ENCODE results near the gene LNPEP. TPM values are rescaled to one million over a fixed set of nuclear protein-coding genes. Genes with fewer than 3 reads are reported as not detected.
A peak's percentile ranks its signal among the peaks of the same experiment; 100 is the strongest.

Gene LNPEP
- total RNA-seq, 1 donor from 2014 or later: 57.4 TPM

GRCh38 chr5:96905864-96906263 lies 30.0 kb upstream of the LNPEP start:
- Histone ChIP-seq H3K4me3 (ENCODE audit: low read length in 3 of 3) (no peak overlapping the region), H3K27me3 (ENCODE audit: control insufficient read depth in 3 of 3, insufficient read depth in 3 of 3, low read length in 3 of 3) (no peaks in the 10 kb centered on the region), H3K27ac (ENCODE audit: low read depth, low read length) (no peak overlapping the region), H3K9me3 (ENCODE audit: control insufficient read depth in 3 of 3, low read length in 3 of 3) (no peaks in the 10 kb centered on the region), H3K4me1 (ENCODE audit: control insufficient read depth in 3 of 3, insufficient read depth in 3 of 3, low read length in 3 of 3) (peaks cover 9 to 14% (median 13%) of the 10 kb centered on the region in 3 donors), H3K9ac (ENCODE audit: low read depth in 1 of 3, low read length in 3 of 3) (no peak overlapping the region), H3K36me3 (ENCODE audit: control insufficient read depth in 3 of 3, insufficient read depth in 3 of 3, low read length in 3 of 3) (peaks cover 0 to 13% (median under 1%) of the 10 kb centered on the region in 3 donors)

- H3K9ac ChIP-seq (ENCODE audit: low read depth in 1 of 3, low read length in 3 of 3): peak overlapping the region; percentile 41 to 63 (median 46)
- H3K4me1 ChIP-seq (ENCODE audit: control insufficient read depth in 3 of 3, insufficient read depth in 3 of 3, low read length in 3 of 3): peaks cover 9 to 14% (median 13%) of the 10 kb centered on the region in 3 donors
- H3K27ac ChIP-seq (ENCODE audit: low read depth, low read length): peak overlapping the region; percentile 87
- no peaks in the 10 kb centered on the region for H3K27me3 ChIP-seq (ENCODE audit: control insufficient read depth in 3 of 3, insufficient read depth in 3 of 3, low read length in 3 of 3)
- peaks cover 0 to 8% (median 0%) of the 10 kb centered on the region in 3 donors for H3K36me3 ChIP-seq (ENCODE audit: control insufficient read depth in 3 of 3, insufficient read depth in 3 of 3, low read length in 3 of 3)
- H3K9me3 ChIP-seq (ENCODE audit: control insufficient read depth in 3 of 3, low read length in 3 of 3): no peaks in the 10 kb centered on the region
- H3K4me3 ChIP-seq (ENCODE audit: low read length in 3 of 3): no peak overlapping the region
Observed at GRCh38 chr5:96909003-96909402, 26.9 kb upstream of the LNPEP start.

GRCh38 chr5:96909435-96909834 lies 26.4 kb upstream of the LNPEP start:
- Histone ChIP-seq H3K9me3 (ENCODE audit: control insufficient read depth in 3 of 3, low read length in 3 of 3) (no peaks in the 10 kb centered on the region), H3K36me3 (ENCODE audit: control insufficient read depth in 3 of 3, insufficient read depth in 3 of 3, low read length in 3 of 3) (peaks cover 0 to 8% (median 0%) of the 10 kb centered on the region in 3 donors), H3K4me3 (ENCODE audit: low read length in 3 of 3) (no peak overlapping the region), H3K9ac (ENCODE audit: low read depth in 1 of 3, low read length in 3 of 3) (peak overlapping the region; percentile 41 to 63 (median 46)), H3K4me1 (ENCODE audit: control insufficient read depth in 3 of 3, insufficient read depth in 3 of 3, low read length in 3 of 3) (peaks cover 9 to 14% (median 13%) of the 10 kb centered on the region in 3 donors), H3K27ac (ENCODE audit: low read depth, low read length) (peak overlapping the region; percentile 87), H3K27me3 (ENCODE audit: control insufficient read depth in 3 of 3, insufficient read depth in 3 of 3, low read length in 3 of 3) (no peaks in the 10 kb centered on the region)

- Histone ChIP-seq H3K4me1 (ENCODE audit: control insufficient read depth in 3 of 3, insufficient read depth in 3 of 3, low read length in 3 of 3) (peaks cover 9 to 14% (median 13%) of the 10 kb centered on the region in 3 donors), H3K36me3 (ENCODE audit: control insufficient read depth in 3 of 3, insufficient read depth in 3 of 3, low read length in 3 of 3) (peaks cover 0 to 8% (median 0%) of the 10 kb centered on the region in 3 donors), H3K27ac (ENCODE audit: low read depth, low read length) (no peak overlapping the region), H3K9me3 (ENCODE audit: control insufficient read depth in 3 of 3, low read length in 3 of 3) (no peaks in the 10 kb centered on the region), H3K9ac (ENCODE audit: low read depth in 1 of 3, low read length in 3 of 3) (no peak overlapping the region), H3K27me3 (ENCODE audit: control insufficient read depth in 3 of 3, insufficient read depth in 3 of 3, low read length in 3 of 3) (no peaks in the 10 kb centered on the region), H3K4me3 (ENCODE audit: low read length in 3 of 3) (no peak overlapping the region)
Observed at GRCh38 chr5:96911139-96911538, 24.7 kb upstream of the LNPEP start.

- H3K27me3 ChIP-seq (ENCODE audit: control insufficient read depth in 3 of 3, insufficient read depth in 3 of 3, low read length in 3 of 3): no peaks in the 10 kb centered on the region
- no peak overlapping the region for H3K27ac ChIP-seq (ENCODE audit: low read depth, low read length)
- H3K36me3 ChIP-seq (ENCODE audit: control insufficient read depth in 3 of 3, insufficient read depth in 3 of 3, low read length in 3 of 3): peaks cover 0 to 6% (median 0%) of the 10 kb centered on the region in 3 donors
- H3K4me3 ChIP-seq (ENCODE audit: low read length in 3 of 3): no peak overlapping the region
- H3K9ac ChIP-seq (ENCODE audit: low read depth in 1 of 3, low read length in 3 of 3): no peak overlapping the region
- H3K9me3 ChIP-seq (ENCODE audit: control insufficient read depth in 3 of 3, low read length in 3 of 3): no peaks in the 10 kb centered on the region
- peaks cover 9 to 14% (median 13%) of the 10 kb centered on the region in 3 donors for H3K4me1 ChIP-seq (ENCODE audit: control insufficient read depth in 3 of 3, insufficient read depth in 3 of 3, low read length in 3 of 3)
Observed at GRCh38 chr5:96913233-96913632, 22.6 kb upstream of the LNPEP start.

GRCh38 chr5:96919754-96920197 lies 16.1 kb upstream of the LNPEP start:
- H3K4me1 ChIP-seq (ENCODE audit: control insufficient read depth in 3 of 3, insufficient read depth in 3 of 3, low read length in 3 of 3): peaks cover 5 to 9% (median 6%) of the 10 kb centered on the region in 3 donors
- peak overlapping the region; percentile 84 for H3K27ac ChIP-seq (ENCODE audit: low read depth, low read length)
- peaks cover 0 to 1% (median 0%) of the 10 kb centered on the region in 3 donors for H3K36me3 ChIP-seq (ENCODE audit: control insufficient read depth in 3 of 3, insufficient read depth in 3 of 3, low read length in 3 of 3)
- no peaks in the 10 kb centered on the region for H3K9me3 ChIP-seq (ENCODE audit: control insufficient read depth in 3 of 3, low read length in 3 of 3)
- H3K9ac ChIP-seq (ENCODE audit: low read depth in 1 of 3, low read length in 3 of 3): no peak overlapping the region
- H3K27me3 ChIP-seq (ENCODE audit: control insufficient read depth in 3 of 3, insufficient read depth in 3 of 3, low read length in 3 of 3): no peaks in the 10 kb centered on the region
- H3K4me3 ChIP-seq (ENCODE audit: low read length in 3 of 3): no peak overlapping the region

- peak overlapping the region; percentile 84 for H3K27ac ChIP-seq (ENCODE audit: low read depth, low read length)
- no peak overlapping the region for H3K4me3 ChIP-seq (ENCODE audit: low read length in 3 of 3)
- H3K9ac ChIP-seq (ENCODE audit: low read depth in 1 of 3, low read length in 3 of 3): peak overlapping the region in 2 of 3 donors; percentile 1 to 4
Observed at GRCh38 chr5:96920744-96921355, 15.0 kb upstream of the LNPEP start.

GRCh38 chr5:96922499-96923244 lies 13.2 kb upstream of the LNPEP start:
- H3K36me3 ChIP-seq (ENCODE audit: control insufficient read depth in 3 of 3, insufficient read depth in 3 of 3, low read length in 3 of 3): peaks cover 0 to 1% (median 0%) of the 10 kb centered on the region in 3 donors
- peak overlapping the region; percentile 84 for H3K27ac ChIP-seq (ENCODE audit: low read depth, low read length)
- peak overlapping the region in 2 of 3 donors; percentile 7 to 40 for H3K9ac ChIP-seq (ENCODE audit: low read depth in 1 of 3, low read length in 3 of 3)
- peaks cover 5 to 9% (median 6%) of the 10 kb centered on the region in 3 donors for H3K4me1 ChIP-seq (ENCODE audit: control insufficient read depth in 3 of 3, insufficient read depth in 3 of 3, low read length in 3 of 3)
- H3K4me3 ChIP-seq (ENCODE audit: low read length in 3 of 3): no peak overlapping the region
- H3K27me3 ChIP-seq (ENCODE audit: control insufficient read depth in 3 of 3, insufficient read depth in 3 of 3, low read length in 3 of 3): no peaks in the 10 kb centered on the region
- no peaks in the 10 kb centered on the region for H3K9me3 ChIP-seq (ENCODE audit: control insufficient read depth in 3 of 3, low read length in 3 of 3)

More at GRCh38 chr5:96920744-96921355, 15.0 kb upstream of the LNPEP start:
- Histone ChIP-seq H3K9me3 (ENCODE audit: control insufficient read depth in 3 of 3, low read length in 3 of 3) (no peaks in the 10 kb centered on the region), H3K27me3 (ENCODE audit: control insufficient read depth in 3 of 3, insufficient read depth in 3 of 3, low read length in 3 of 3) (no peaks in the 10 kb centered on the region), H3K36me3 (ENCODE audit: control insufficient read depth in 3 of 3, insufficient read depth in 3 of 3, low read length in 3 of 3) (peaks cover 0 to 1% (median 0%) of the 10 kb centered on the region in 3 donors), H3K4me1 (ENCODE audit: control insufficient read depth in 3 of 3, insufficient read depth in 3 of 3, low read length in 3 of 3) (peaks cover 5 to 9% (median 6%) of the 10 kb centered on the region in 3 donors)

- H3K4me1 ChIP-seq (ENCODE audit: control insufficient read depth in 3 of 3, insufficient read depth in 3 of 3, low read length in 3 of 3): peaks cover 5 to 15% (median 15%) of the 10 kb centered on the region in 3 donors
- no peaks in the 10 kb centered on the region for H3K36me3 ChIP-seq (ENCODE audit: control insufficient read depth in 3 of 3, insufficient read depth in 3 of 3, low read length in 3 of 3)
- H3K4me3 ChIP-seq (ENCODE audit: low read length in 3 of 3): no peak overlapping the region
- H3K27ac ChIP-seq (ENCODE audit: low read depth, low read length): peak overlapping the region; percentile 16
- no peaks in the 10 kb centered on the region for H3K27me3 ChIP-seq (ENCODE audit: control insufficient read depth in 3 of 3, insufficient read depth in 3 of 3, low read length in 3 of 3)
- H3K9ac ChIP-seq (ENCODE audit: low read depth in 1 of 3, low read length in 3 of 3): peak overlapping the region in 1 of 3 donors; percentile 2
- no peaks in the 10 kb centered on the region for H3K9me3 ChIP-seq (ENCODE audit: control insufficient read depth in 3 of 3, low read length in 3 of 3)
Observed at GRCh38 chr5:96924016-96924443, 11.8 kb upstream of the LNPEP start.

- H3K9me3 ChIP-seq (ENCODE audit: control insufficient read depth in 3 of 3, low read length in 3 of 3): no peaks in the 10 kb centered on the region
- no peaks in the 10 kb centered on the region for H3K27me3 ChIP-seq (ENCODE audit: control insufficient read depth in 3 of 3, insufficient read depth in 3 of 3, low read length in 3 of 3)
Observed at GRCh38 chr5:96926276-96926675, 9.6 kb upstream of the LNPEP start.

More at GRCh38 chr5:96926276-96926675, 9.6 kb upstream of the LNPEP start:
- no peak overlapping the region for H3K4me3 ChIP-seq (ENCODE audit: low read length in 3 of 3)
- no peak overlapping the region for H3K9ac ChIP-seq (ENCODE audit: low read depth in 1 of 3, low read length in 3 of 3)
- H3K27ac ChIP-seq (ENCODE audit: low read depth, low read length): no peak overlapping the region
- peaks cover 9 to 22% (median 20%) of the 10 kb centered on the region in 3 donors for H3K4me1 ChIP-seq (ENCODE audit: control insufficient read depth in 3 of 3, insufficient read depth in 3 of 3, low read length in 3 of 3)
- no peaks in the 10 kb centered on the region for H3K36me3 ChIP-seq (ENCODE audit: control insufficient read depth in 3 of 3, insufficient read depth in 3 of 3, low read length in 3 of 3)
